Regular cardiac myocyte (primary cell): ENCODE results near the gene PLGLB2. TPM values are rescaled to one million over a fixed set of nuclear protein-coding genes. Genes with fewer than 3 reads are reported as not detected.

Experiments
- total RNA-seq: library from RNA; depleted of rRNA; stranded (reverse); fragments of >200 nt; gene quantifications from 2 replicates; pipeline ENCODE4 v1.2.3, GENCODE V29; 2014

Gene PLGLB2
- 0.38 and 2.3 TPM in 2 replicates for total RNA-seq

DNA sequence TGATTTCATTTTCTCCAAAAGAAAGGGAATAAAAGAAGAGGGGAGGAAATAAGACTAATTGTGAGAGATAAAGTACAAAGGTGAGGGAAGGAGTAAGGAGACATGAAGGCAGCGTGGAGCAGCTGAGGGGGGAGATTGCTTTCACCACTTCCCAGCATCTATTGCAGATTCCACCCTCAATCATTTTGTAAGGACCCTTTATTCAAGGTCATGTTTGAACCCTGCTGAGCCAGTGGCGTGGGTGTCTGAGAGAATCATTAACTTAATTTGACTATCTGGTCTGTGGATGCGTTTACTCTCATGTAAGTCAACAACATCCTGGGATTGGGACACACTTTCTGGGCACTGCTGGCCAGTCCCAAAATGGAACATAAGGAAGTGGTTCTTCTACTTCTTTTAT is at the start of gene PLGLB2:
PLGLB2 (plus strand) TSS at position 297 of the 400 bp plus-strand sequence; CDS start at position 364, 67 bp downstream.

Other genes with a start within 250 kb of the PLGLB2 start
- gene RGPD2, start 77.7 kb downstream of the PLGLB2 start, total RNA-seq: 2.9 and 8.5 TPM in 2 replicates